Activated CD4-positive, alpha-beta T cell treated with anti-CD3 and anti-CD28 coated beads, Interleukin-2, amount 10 ng/mL, durations not matched to agents 7 days and 5 days (primary cell): ENCODE data around the gene PTCRA. TPM values are rescaled to one million over a fixed set of nuclear protein-coding genes. Genes with fewer than 3 reads are reported as not detected.
"Not testable (repeated sequence)": the region's sequence is repeated elsewhere in the genome, so short reads cannot be mapped to it uniquely, and the experiment has no call there.

Experiments used
- CTCF ChIA-PET: fragments of 350-600 bp; sonication (Branson Sonifier 250); formaldehyde crosslinking; loops from one replicate; lab custom pipeline; 2021; ENCODE audit warnings: antibody characterized with exemption; lab: Charles Lee
- POLR2A ChIA-PET: fragments of 350-600 bp; sonication (Branson Sonifier 250); formaldehyde crosslinking; loops from one replicate; lab custom pipeline; 2021; ENCODE audit warnings: antibody characterized with exemption; lab: Charles Lee
- DNase-seq: peaks from one replicate; pipeline ENCODE4 v3.0.0-alpha.2; 2020
- H3K27ac Mint-ChIP-seq: one replicate; pipeline ENCODE4 v1.8.0; 2021; ENCODE audit warnings: mild to moderate bottlenecking, moderate library complexity, mixed read lengths
- H3K27me3 Mint-ChIP-seq: one replicate; pipeline ENCODE4 v1.8.0; 2021; ENCODE audit warnings: mixed read lengths
- H3K36me3 Mint-ChIP-seq: one replicate; pipeline ENCODE4 v1.8.0; 2021; ENCODE audit warnings: low read depth, mixed read lengths
- H3K4me1 Mint-ChIP-seq: one replicate; pipeline ENCODE4 v1.8.0; 2021; ENCODE audit warnings: mixed read lengths
- H3K4me3 Mint-ChIP-seq: one replicate; pipeline ENCODE4 v1.8.0; 2021; ENCODE audit warnings: mild to moderate bottlenecking, moderate library complexity, mixed read lengths
- H3K9me3 Mint-ChIP-seq: one replicate; pipeline ENCODE4 v1.8.0; 2021; ENCODE audit warnings: mixed read lengths
- total RNA-seq, 2 experiments: library from RNA; stranded (reverse); gene quantifications; one replicate each; pipeline ENCODE4 v1.2.3, GENCODE V29; 2021

Gene PTCRA
- total RNA-seq, 2 experiments from 2014 or later: not detected

GRCh38 chr6:42890311-42891198 is 25.3 kb upstream of the PTCRA start:
- peak overlapping the region; percentile 94 for H3K27ac Mint-ChIP-seq
- POLR2A ChIA-PET: interaction anchor here (1.0 kb wide), 1 partner anchor 11 kb away, joined by 4 read pairs; the partner anchor contains the start of gene RPL7L1

GRCh38 chr6:42891199-42891722 is 24.6 kb upstream of the PTCRA start:
- CTCF ChIA-PET: interaction anchor here (0.7 to 1.5 kb wide), 4 partner anchors 9 to 178 kb away, joined by 3 to 4 read pairs (median 3); no protein-coding TSS in a partner anchor
- Mint-ChIP-seq H3K27me3 (no peaks in the 10 kb centered on the region), H3K4me1 (peaks cover 24% of the 10 kb centered on the region), H3K27ac (peak overlapping the region; percentile 94), H3K4me3 (peak overlapping the region; percentile 85), H3K9me3 (no peaks in the 10 kb centered on the region), H3K36me3 (peaks cover 10% of the 10 kb centered on the region)
- DNase-seq: no peak
- POLR2A ChIA-PET: interaction anchor here (1.0 kb wide), 1 partner anchor 12 kb away, joined by 4 read pairs; the partner anchor contains the start of gene RPL7L1

More at GRCh38 chr6:42890311-42891198, 25.3 kb upstream of the PTCRA start:
- DNase-seq: peak; percentile 94
- H3K4me1 Mint-ChIP-seq: peaks cover 24% of the 10 kb centered on the region
- peaks cover 17% of the 10 kb centered on the region for H3K36me3 Mint-ChIP-seq
- peak overlapping the region; percentile 85 for H3K4me3 Mint-ChIP-seq
- CTCF ChIA-PET: interaction anchor here (0.6 to 1.5 kb wide), 4 partner anchors 8 to 103 kb away, joined by 3 read pairs; no protein-coding TSS in a partner anchor
- no peaks in the 10 kb centered on the region for H3K27me3 Mint-ChIP-seq
- no peaks in the 10 kb centered on the region for H3K9me3 Mint-ChIP-seq

GRCh38 chr6:42894041-42894828 is 21.6 kb upstream of the PTCRA start:
- H3K9me3 Mint-ChIP-seq, H3K27me3 Mint-ChIP-seq, CTCF ChIA-PET, H3K36me3 Mint-ChIP-seq, H3K4me3 Mint-ChIP-seq, H3K27ac Mint-ChIP-seq, POLR2A ChIA-PET, DNase-seq: not testable (repeated sequence)
- H3K4me1 Mint-ChIP-seq: peaks cover 23% of the 10 kb centered on the region

GRCh38 chr6:42896178-42896719 is 19.6 kb upstream of the PTCRA start:
- no peak overlapping the region for H3K4me3 Mint-ChIP-seq
- H3K36me3 Mint-ChIP-seq: no peaks in the 10 kb centered on the region
- ChIA-PET POLR2A (no interaction called here), CTCF (no interaction called here)
- DNase-seq: no peak
- no peaks in the 10 kb centered on the region for H3K27me3 Mint-ChIP-seq
- peaks cover 13% of the 10 kb centered on the region for H3K4me1 Mint-ChIP-seq
- H3K27ac Mint-ChIP-seq: no peak overlapping the region
- no peaks in the 10 kb centered on the region for H3K9me3 Mint-ChIP-seq

- Mint-ChIP-seq H3K36me3 (no peaks in the 10 kb centered on the region), H3K9me3 (no peaks in the 10 kb centered on the region), H3K27ac (no peak overlapping the region), H3K27me3 (no peaks in the 10 kb centered on the region), H3K4me3 (no peak overlapping the region), H3K4me1 (peaks cover 17% of the 10 kb centered on the region)
- CTCF ChIA-PET: interaction anchor here (0.6 to 1.1 kb wide), 3 partner anchors 15 to 245 kb away, joined by 3 read pairs; no protein-coding TSS in a partner anchor
- POLR2A ChIA-PET: no interaction called here
- peak; percentile 79 for DNase-seq
Observed at GRCh38 chr6:42898891-42899361, 16.9 kb upstream of the PTCRA start.

GRCh38 chr6:42899871-42900270 is 16.0 kb upstream of the PTCRA start:
- Mint-ChIP-seq H3K4me3 (no peak overlapping the region), H3K27ac (no peak overlapping the region), H3K4me1 (peaks cover 16% of the 10 kb centered on the region), H3K36me3 (no peaks in the 10 kb centered on the region), H3K9me3 (no peaks in the 10 kb centered on the region), H3K27me3 (no peaks in the 10 kb centered on the region)
- POLR2A ChIA-PET: interaction anchor here (0.6 kb wide), 1 partner anchor 179 kb away, joined by 5 read pairs; no protein-coding TSS in a partner anchor
- DNase-seq: no peak
- CTCF ChIA-PET: no interaction called here

- Mint-ChIP-seq H3K27ac (no peak overlapping the region), H3K9me3 (no peaks in the 10 kb centered on the region), H3K27me3 (no peaks in the 10 kb centered on the region), H3K4me1 (peaks cover 16% of the 10 kb centered on the region), H3K4me3 (no peak overlapping the region), H3K36me3 (no peaks in the 10 kb centered on the region)
- ChIA-PET CTCF (interaction anchor here (0.9 to 1.3 kb wide), 4 partner anchors 13 to 242 kb away, joined by 3 to 4 read pairs (median 4); no protein-coding TSS in a partner anchor), POLR2A (no interaction called here)
- peak; percentile 81 for DNase-seq
Observed at GRCh38 chr6:42901538-42901957, 14.3 kb upstream of the PTCRA start.

GRCh38 chr6:42902429-42903263 is 13.2 kb upstream of the PTCRA start:
- not testable (repeated sequence) for H3K4me3 Mint-ChIP-seq

GRCh38 chr6:42904467-42904866 is 11.4 kb upstream of the PTCRA start:
- ChIA-PET CTCF (interaction anchor here (0.6 to 1.1 kb wide), 2 partner anchors 8 to 589 kb away, joined by 3 to 4 read pairs; no protein-coding TSS in a partner anchor), POLR2A (no interaction called here)
- Mint-ChIP-seq H3K36me3 (no peaks in the 10 kb centered on the region), H3K4me1 (peaks cover 12% of the 10 kb centered on the region), H3K4me3 (no peak overlapping the region), H3K9me3 (no peaks in the 10 kb centered on the region), H3K27ac (no peak overlapping the region), H3K27me3 (no peaks in the 10 kb centered on the region)
- DNase-seq: no peak

More at GRCh38 chr6:42902429-42903263, 13.2 kb upstream of the PTCRA start:
- CTCF ChIA-PET: interaction anchor here (0.9 to 1.3 kb wide), 2 partner anchors 11 to 32 kb away, joined by 3 to 4 read pairs; no protein-coding TSS in a partner anchor
- peaks cover 16% of the 10 kb centered on the region for H3K4me1 Mint-ChIP-seq
- H3K36me3 Mint-ChIP-seq, H3K27ac Mint-ChIP-seq, H3K27me3 Mint-ChIP-seq, H3K9me3 Mint-ChIP-seq, POLR2A ChIA-PET, DNase-seq: not testable (repeated sequence)

- POLR2A ChIA-PET: no interaction called here
- no peaks in the 10 kb centered on the region for H3K36me3 Mint-ChIP-seq
Observed at GRCh38 chr6:42907336-42907735, 8.5 kb upstream of the PTCRA start.

GRCh38 chr6:42909835-42910234 is 6.0 kb upstream of the PTCRA start:
- Mint-ChIP-seq H3K27ac (no peak overlapping the region), H3K9me3 (no peaks in the 10 kb centered on the region), H3K36me3 (no peaks in the 10 kb centered on the region), H3K27me3 (peaks cover 3% of the 10 kb centered on the region), H3K4me1 (peaks cover 4% of the 10 kb centered on the region), H3K4me3 (no peak overlapping the region)
- POLR2A ChIA-PET: no interaction called here
- CTCF ChIA-PET: no interaction called here
- DNase-seq: no peak

More at GRCh38 chr6:42907336-42907735, 8.5 kb upstream of the PTCRA start:
- no peaks in the 10 kb centered on the region for H3K9me3 Mint-ChIP-seq
- peaks cover 1% of the 10 kb centered on the region for H3K27me3 Mint-ChIP-seq
- DNase-seq: no peak
- peaks cover 4% of the 10 kb centered on the region for H3K4me1 Mint-ChIP-seq
- H3K4me3 Mint-ChIP-seq: no peak overlapping the region
- no peak overlapping the region for H3K27ac Mint-ChIP-seq
- CTCF ChIA-PET: interaction anchor here (0.6 to 1.0 kb wide), 2 partner anchors 25 to 237 kb away, joined by 3 to 4 read pairs; no protein-coding TSS in a partner anchor
